WTC11 (cell line): ENCODE results near the gene FERMT2. TPM values are rescaled to one million over a fixed set of nuclear protein-coding genes. Genes with fewer than 3 reads are reported as not detected.

ENCODE experiments used
- ATAC-seq: fragments of 200-7000 bp; cut with Tn5 transposase; 2 replicates; pipeline ENCODE4 v1.10.0; 2021; ENCODE audit warnings: mild to moderate bottlenecking, moderate library complexity
- CTCF ChIA-PET: fragments of 300-600 bp; sonication (Branson Sonifier 250); formaldehyde crosslinking; loops from one replicate; lab custom pipeline; 2021; ENCODE audit warnings: antibody characterized with exemption; lab: Charles Lee
- POLR2A ChIA-PET: fragments of 350-600 bp; sonication (Branson Sonifier 250); formaldehyde crosslinking; loops from one replicate; lab custom pipeline; 2021; ENCODE audit warnings: antibody characterized with exemption; lab: Charles Lee
- DNase-seq: peaks from one replicate; pipeline ENCODE4 v3.0.0; 2021; ENCODE audit warnings: low spot score
- H3K27ac Mint-ChIP-seq: 2 replicates; pipeline ENCODE4 v1.8.0; 2021; ENCODE audit warnings: mixed read lengths
- H3K27me3 Mint-ChIP-seq: 2 replicates; pipeline ENCODE4 v1.8.0; 2021; ENCODE audit warnings: low read depth, mild to moderate bottlenecking, moderate library complexity, mixed read lengths
- H3K36me3 Mint-ChIP-seq: 2 replicates; pipeline ENCODE4 v1.8.0; 2021; ENCODE audit warnings: mixed read lengths
- H3K4me1 Mint-ChIP-seq: 2 replicates; pipeline ENCODE4 v1.8.0; 2022; ENCODE audit warnings: mixed read lengths
- H3K4me3 Mint-ChIP-seq: 2 replicates; pipeline ENCODE4 v1.8.0; 2021; ENCODE audit warnings: mild to moderate bottlenecking, moderate library complexity, mixed read lengths
- H3K9me3 Mint-ChIP-seq: 2 replicates; pipeline ENCODE4 v1.8.0; 2021; ENCODE audit warnings: mixed read lengths
- CDX4 ChIP-seq: fragments of 250-450 bp; sonication (Bioruptor Pico); IDR thresholded peaks from 2 replicates; pipeline ENCODE4 v1.9.0; 2021; ENCODE audit warnings: moderate library complexity, mild to moderate bottlenecking, inconsistent platforms, borderline replicate concordance
- CREM ChIP-seq: sonication (generic); formaldehyde crosslinking; IDR thresholded peaks from 2 replicates; pipeline ENCODE4 v1.8.1; 2022; ENCODE audit warnings: mild to moderate bottlenecking, missing genetic modification reagents, moderate library complexity
- EMX1 ChIP-seq: fragments of 250-450 bp; sonication (Bioruptor Pico); IDR thresholded peaks from 2 replicates; pipeline ENCODE4 v1.8.0; 2021; ENCODE audit warnings: mild to moderate bottlenecking
- ETV6 ChIP-seq: sonication (generic); formaldehyde crosslinking; IDR thresholded peaks from 2 replicates; pipeline ENCODE4 v1.8.1; 2022; ENCODE audit warnings: mild to moderate bottlenecking, missing genetic modification reagents
- IRF1 ChIP-seq: sonication (generic); formaldehyde crosslinking; IDR thresholded peaks from 2 replicates; pipeline ENCODE4 v1.8.0; 2023; ENCODE audit warnings: missing genetic modification reagents
- JUN ChIP-seq: sonication (generic); formaldehyde crosslinking; IDR thresholded peaks from 2 replicates; pipeline ENCODE4 v1.8.0; 2023; ENCODE audit warnings: mild to moderate bottlenecking, missing genetic modification reagents
- MYBL2 ChIP-seq: sonication (generic); formaldehyde crosslinking; IDR thresholded peaks from 2 replicates; pipeline ENCODE4 v1.8.1; 2023; ENCODE audit warnings: mild to moderate bottlenecking, moderate library complexity, missing genetic modification reagents
- SOX15 ChIP-seq: fragments of 250-450 bp; sonication (Bioruptor Pico); IDR thresholded peaks from 2 replicates; pipeline ENCODE4 v1.9.0; 2021; ENCODE audit warnings: mild to moderate bottlenecking
- ZBTB43 ChIP-seq: sonication (generic); formaldehyde crosslinking; IDR thresholded peaks from 2 replicates; pipeline ENCODE4 v1.8.1; 2023; ENCODE audit warnings: mild to moderate bottlenecking, missing genetic modification reagents
- ZNF121 ChIP-seq: sonication (generic); formaldehyde crosslinking; IDR thresholded peaks from 2 replicates; pipeline ENCODE4 v1.8.0; 2023; ENCODE audit warnings: missing genetic modification reagents
- ZNF138 ChIP-seq: sonication (generic); formaldehyde crosslinking; conservative IDR thresholded peaks from 2 replicates; pipeline ENCODE4 v1.8.1; 2022; ENCODE audit warnings: mild to moderate bottlenecking, moderate library complexity, missing genetic modification reagents
- ZNF232 ChIP-seq: sonication (generic); formaldehyde crosslinking; IDR thresholded peaks from 2 replicates; pipeline ENCODE4 v1.8.0; 2022; ENCODE audit warnings: mild to moderate bottlenecking, missing genetic modification reagents
- ZNF423 ChIP-seq: fragments of 250-450 bp; sonication (Bioruptor Pico); IDR thresholded peaks from 2 replicates; pipeline ENCODE4 v2.1.2; 2022; ENCODE audit warnings: mild to moderate bottlenecking, moderate library complexity
- ZNF532 ChIP-seq: fragments of 250-450 bp; sonication (Bioruptor Pico); IDR thresholded peaks from 2 replicates; pipeline ENCODE4 v1.9.0; 2021; ENCODE audit warnings: mild to moderate bottlenecking, borderline replicate concordance
- total RNA-seq: library from RNA; stranded (reverse); gene quantifications from 3 replicates; pipeline ENCODE4 v1.2.3, GENCODE V29; 2021
- TF ChIP-seq, protein P1 (sequence below): sonication (generic); formaldehyde crosslinking; IDR thresholded peaks from 2 replicates; pipeline ENCODE4 v1.8.1; 2022; ENCODE audit warnings: low read depth, mild to moderate bottlenecking, moderate library complexity, missing genetic modification reagents, borderline replicate concordance
- TF ChIP-seq, protein P2 (sequence below): fragments of 250-450 bp; sonication (Bioruptor Pico); IDR thresholded peaks from 2 replicates; pipeline ENCODE4 v2.1.2; 2022; ENCODE audit warnings: mild to moderate bottlenecking, moderate library complexity
- TF ChIP-seq, protein P3 (sequence below): fragments of 250-450 bp; sonication (Bioruptor Pico); conservative IDR thresholded peaks from 2 replicates; pipeline ENCODE4 v1.9.0; 2021; ENCODE audit warnings: mild to moderate bottlenecking
- TF ChIP-seq, protein P4 (sequence below): fragments of 250-450 bp; sonication (Bioruptor Pico); IDR thresholded peaks from 2 replicates; pipeline ENCODE4 v1.8.0; 2021; ENCODE audit warnings: mild to moderate bottlenecking
- TF ChIP-seq, protein P5 (sequence below): sonication (generic); formaldehyde crosslinking; IDR thresholded peaks from 2 replicates; pipeline ENCODE4 v1.8.1; 2022; ENCODE audit warnings: missing genetic modification reagents, borderline replicate concordance

The FERMT2 gene
- total RNA-seq, 1 experiment from 2014 or later = 92.8 TPM

DNA sequence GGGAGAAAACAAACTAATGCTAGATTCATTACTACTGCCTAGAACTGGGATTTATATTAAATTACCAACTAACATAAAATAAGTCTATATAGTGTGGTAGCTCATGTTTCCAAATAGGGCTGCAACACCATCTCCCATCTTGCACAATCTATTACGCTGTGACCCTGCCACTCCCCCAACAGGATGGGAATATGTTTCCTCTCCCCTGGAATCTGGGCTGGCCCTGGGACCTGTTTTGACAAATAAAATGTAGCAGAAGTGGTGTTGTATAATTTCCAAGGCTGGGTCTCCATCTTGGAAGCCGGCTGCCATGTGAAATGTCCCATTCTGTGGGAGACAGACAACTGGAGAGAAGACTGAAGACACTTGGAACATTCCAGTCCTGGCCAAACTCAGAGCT lies 45.6 kb upstream of the FERMT2 start:
- POLR2A ChIA-PET = interaction anchor here (0.6 kb wide), 1 partner anchor 71 kb away, joined by 3 read pairs; no protein-coding TSS in a partner anchor
- CTCF ChIA-PET = no interaction called here
- DNase-seq (no peak), ATAC-seq (no peak)
- TF ChIP-seq CREM = no peak
- TF ChIP-seq, protein P1, sequence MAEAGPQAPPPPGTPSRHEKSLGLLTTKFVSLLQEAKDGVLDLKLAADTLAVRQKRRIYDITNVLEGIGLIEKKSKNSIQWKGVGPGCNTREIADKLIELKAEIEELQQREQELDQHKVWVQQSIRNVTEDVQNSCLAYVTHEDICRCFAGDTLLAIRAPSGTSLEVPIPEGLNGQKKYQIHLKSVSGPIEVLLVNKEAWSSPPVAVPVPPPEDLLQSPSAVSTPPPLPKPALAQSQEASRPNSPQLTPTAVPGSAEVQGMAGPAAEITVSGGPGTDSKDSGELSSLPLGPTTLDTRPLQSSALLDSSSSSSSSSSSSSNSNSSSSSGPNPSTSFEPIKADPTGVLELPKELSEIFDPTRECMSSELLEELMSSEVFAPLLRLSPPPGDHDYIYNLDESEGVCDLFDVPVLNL = no peak
- no peak for TF ChIP-seq ZNF532
- no peak for TF ChIP-seq SOX15 (CRISPR knock-in tag)
- no peak for TF ChIP-seq ETV6 (CRISPR knock-in tag)
- TF ChIP-seq, protein P2, sequence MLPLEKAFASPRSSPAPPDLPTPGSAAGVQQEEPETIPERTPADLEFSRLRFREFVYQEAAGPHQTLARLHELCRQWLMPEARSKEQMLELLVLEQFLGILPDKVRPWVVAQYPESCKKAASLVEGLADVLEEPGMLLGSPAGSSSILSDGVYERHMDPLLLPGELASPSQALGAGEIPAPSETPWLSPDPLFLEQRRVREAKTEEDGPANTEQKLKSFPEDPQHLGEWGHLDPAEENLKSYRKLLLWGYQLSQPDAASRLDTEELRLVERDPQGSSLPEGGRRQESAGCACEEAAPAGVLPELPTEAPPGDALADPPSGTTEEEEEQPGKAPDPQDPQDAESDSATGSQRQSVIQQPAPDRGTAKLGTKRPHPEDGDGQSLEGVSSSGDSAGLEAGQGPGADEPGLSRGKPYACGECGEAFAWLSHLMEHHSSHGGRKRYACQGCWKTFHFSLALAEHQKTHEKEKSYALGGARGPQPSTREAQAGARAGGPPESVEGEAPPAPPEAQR (CRISPR knock-in tag) = no peak
- TF ChIP-seq MYBL2 (CRISPR knock-in tag) = no peak
- TF ChIP-seq IRF1 (CRISPR knock-in tag) = no peak
- no peak for TF ChIP-seq ZBTB43
- no peak for TF ChIP-seq ZNF232
- TF ChIP-seq ZNF423 = no peak
- TF ChIP-seq EMX1 = no peak
- TF ChIP-seq, protein P3, sequence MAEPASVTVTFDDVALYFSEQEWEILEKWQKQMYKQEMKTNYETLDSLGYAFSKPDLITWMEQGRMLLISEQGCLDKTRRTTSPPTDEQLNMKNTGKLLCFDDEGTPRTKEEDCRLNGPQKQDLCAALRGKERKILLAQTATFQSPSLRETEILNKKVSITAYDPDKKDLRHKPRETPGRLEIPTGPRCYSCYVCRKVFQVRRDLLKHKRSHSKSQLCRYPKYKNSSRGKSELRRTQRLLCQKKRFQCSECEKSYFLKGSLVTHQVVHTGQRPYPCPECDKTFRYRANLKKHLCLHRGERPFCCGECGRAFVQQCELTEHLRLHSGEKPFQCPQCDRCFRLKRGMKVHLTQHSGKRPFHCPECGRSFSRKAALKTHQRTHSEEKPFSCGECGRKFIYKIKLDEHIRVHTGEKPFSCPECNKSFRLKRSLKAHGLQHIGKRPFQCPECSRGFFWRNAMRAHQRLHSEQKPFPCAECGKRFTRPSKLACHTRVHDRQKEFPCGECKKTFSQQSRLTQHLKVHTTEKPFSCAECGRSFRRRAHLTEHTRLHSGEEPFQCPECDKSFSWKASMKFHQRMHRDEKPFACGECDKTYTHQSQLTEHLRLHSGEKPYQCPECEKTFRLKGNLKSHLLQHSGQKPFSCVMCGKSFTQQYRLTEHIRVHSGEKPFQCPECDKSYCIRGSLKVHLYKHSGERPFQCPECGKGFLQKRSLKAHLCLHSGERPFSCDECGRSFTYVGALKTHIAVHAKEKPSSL = no peak
- peaks cover 4% of the 10 kb centered on the region for H3K4me1 Mint-ChIP-seq
- no peaks in the 10 kb centered on the region for H3K36me3 Mint-ChIP-seq
- H3K9me3 Mint-ChIP-seq = 0 out of 2 replicates have a peak, but pooled peaks cover 3% of the 10 kb centered on the region
- no peaks in the 10 kb centered on the region; the same call in 1 of the 2 replicates for H3K27me3 Mint-ChIP-seq
- no peak overlapping the region for H3K27ac Mint-ChIP-seq
- no peak overlapping the region for H3K4me3 Mint-ChIP-seq

DNA sequence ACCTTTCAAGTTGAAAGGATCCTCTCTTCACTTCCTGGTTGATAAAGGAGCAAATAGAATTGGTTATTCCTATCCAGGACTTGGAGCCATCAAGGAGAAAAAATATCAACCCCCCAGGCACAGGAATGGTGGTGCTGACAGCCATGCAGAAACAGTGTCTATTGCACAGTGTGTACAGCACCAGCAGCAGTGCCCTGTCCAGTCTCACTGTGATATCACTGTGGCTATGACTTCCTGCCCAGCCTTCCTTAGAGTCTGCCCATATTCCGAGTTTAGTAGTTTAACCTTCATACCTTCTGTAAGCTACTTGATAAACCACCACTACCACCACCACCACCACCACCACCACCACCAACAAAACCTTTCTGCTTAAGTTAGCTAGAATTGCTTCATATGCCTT lies 45.1 kb upstream of the FERMT2 start:
- ATAC-seq (no peak), DNase-seq (no peak)
- ChIA-PET POLR2A (interaction anchor here (0.6 kb wide), 1 partner anchor 70 kb away, joined by 3 read pairs; no protein-coding TSS in a partner anchor), CTCF (no interaction called here)
- H3K27ac Mint-ChIP-seq = no peak overlapping the region
- H3K4me1 Mint-ChIP-seq = peaks cover 1% of the 10 kb centered on the region
- H3K4me3 Mint-ChIP-seq = no peak overlapping the region
- 0 out of 2 replicates have a peak, but pooled peaks cover 3% of the 10 kb centered on the region for H3K9me3 Mint-ChIP-seq
- no peaks in the 10 kb centered on the region for H3K36me3 Mint-ChIP-seq
- H3K27me3 Mint-ChIP-seq = no peaks in the 10 kb centered on the region; the same call in 1 of the 2 replicates
- TF ChIP-seq, protein P4, sequence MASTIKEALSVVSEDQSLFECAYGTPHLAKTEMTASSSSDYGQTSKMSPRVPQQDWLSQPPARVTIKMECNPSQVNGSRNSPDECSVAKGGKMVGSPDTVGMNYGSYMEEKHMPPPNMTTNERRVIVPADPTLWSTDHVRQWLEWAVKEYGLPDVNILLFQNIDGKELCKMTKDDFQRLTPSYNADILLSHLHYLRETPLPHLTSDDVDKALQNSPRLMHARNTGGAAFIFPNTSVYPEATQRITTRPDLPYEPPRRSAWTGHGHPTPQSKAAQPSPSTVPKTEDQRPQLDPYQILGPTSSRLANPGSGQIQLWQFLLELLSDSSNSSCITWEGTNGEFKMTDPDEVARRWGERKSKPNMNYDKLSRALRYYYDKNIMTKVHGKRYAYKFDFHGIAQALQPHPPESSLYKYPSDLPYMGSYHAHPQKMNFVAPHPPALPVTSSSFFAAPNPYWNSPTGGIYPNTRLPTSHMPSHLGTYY (CRISPR knock-in tag) = no peak
- TF ChIP-seq JUN (no peak), ZNF138 (no peak), CDX4 (CRISPR knock-in tag) (no peak), ZNF121 (CRISPR knock-in tag) (no peak)
- TF ChIP-seq, protein P2 (CRISPR knock-in tag) = no peak
- TF ChIP-seq, protein P5, sequence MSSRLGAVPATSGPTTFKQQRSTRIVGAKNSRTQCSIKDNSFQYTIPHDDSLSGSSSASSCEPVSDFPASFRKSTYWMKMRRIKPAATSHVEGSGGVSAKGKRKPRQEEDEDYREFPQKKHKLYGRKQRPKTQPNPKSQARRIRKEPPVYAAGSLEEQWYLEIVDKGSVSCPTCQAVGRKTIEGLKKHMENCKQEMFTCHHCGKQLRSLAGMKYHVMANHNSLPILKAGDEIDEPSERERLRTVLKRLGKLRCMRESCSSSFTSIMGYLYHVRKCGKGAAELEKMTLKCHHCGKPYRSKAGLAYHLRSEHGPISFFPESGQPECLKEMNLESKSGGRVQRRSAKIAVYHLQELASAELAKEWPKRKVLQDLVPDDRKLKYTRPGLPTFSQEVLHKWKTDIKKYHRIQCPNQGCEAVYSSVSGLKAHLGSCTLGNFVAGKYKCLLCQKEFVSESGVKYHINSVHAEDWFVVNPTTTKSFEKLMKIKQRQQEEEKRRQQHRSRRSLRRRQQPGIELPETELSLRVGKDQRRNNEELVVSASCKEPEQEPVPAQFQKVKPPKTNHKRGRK = no peak
